K562 (cell line): ENCODE data around the gene RGS3. TPM values are rescaled to one million over a fixed set of nuclear protein-coding genes. Genes with fewer than 3 reads are reported as not detected.

Experiments
- ATAC-seq: fragments of 200-7000 bp; cut with Tn5 transposase; 3 replicates; pipeline ENCODE4 v1.9.1; 2020; ENCODE audit warnings: moderate library complexity
- BruUV-seq: library from RNA; stranded (reverse); fragments of 400-500 nt; replicated peaks from 2 replicates; lab custom pipeline; 2021; lab: Mats Ljungman, UMichigan
- CTCF ChIA-PET: fragments of 300-600 bp; formaldehyde crosslinking; extraction: SDS; loops from one replicate; lab custom pipeline; 2021; ENCODE audit warnings: low intra/inter-chr PET ratio; lab: Yijun Ruan, JAX
- POLR2A ChIA-PET: fragments of 300-600, 350-650 bp; sonication (Branson Sonifier 250); formaldehyde crosslinking; extraction: SDS; loops from one replicate; lab custom pipeline; 2021; ENCODE audit warnings: antibody characterized with exemption, inconsistent platforms; lab: Yijun Ruan, JAX
- DNase-seq, 4 experiments: peaks; one replicate each; pipeline versions ENCODE4 v3.0.0 to v3.0.0-alpha.2; 2011 to 2018; ENCODE audit warnings: low spot score in 3 of 4, mixed read lengths in 3 of 4; ENCODE audit errors: extremely low read depth in 1 of 4
- FAIRE-seq: peaks from 2 replicates; lab custom pipeline; 2011; peaks lifted over from hg19 to GRCh38; lab: Jason Lieb, UNC
- H2AFZ ChIP-seq: 2 replicates; pipeline ENCODE4 v1.6.0; 2011; ENCODE audit warnings: low read depth, low read length, control low read depth, inconsistent platforms
- H3K27ac ChIP-seq: fragments of 200-600 bp; 3 replicates; pipeline ENCODE4 v1.8.0; 2011; ENCODE audit warnings: low read depth, mild to moderate bottlenecking, control low read depth, inconsistent platforms, low read length, moderate library complexity, mixed read lengths; ENCODE audit errors: extremely low read depth
- H3K27me3 ChIP-seq, 2 experiments: fragments of 300-600 bp in 1 of 2; 2 replicates in 1 of 2; 3 replicates in 1 of 2; pipeline versions ENCODE4 v1.6.0 to v1.8.0; 2011; ENCODE audit warnings: inconsistent platforms in 2 of 2, low read length in 2 of 2, mild to moderate bottlenecking in 1 of 2, mixed read lengths in 1 of 2, moderate library complexity in 1 of 2; ENCODE audit not compliant: control insufficient read depth in 2 of 2, insufficient read depth in 2 of 2
- H3K36me3 ChIP-seq: fragments of 300-600 bp; 3 replicates; pipeline ENCODE4 v1.8.0; 2011; ENCODE audit warnings: mild to moderate bottlenecking, low read length, inconsistent platforms; ENCODE audit not compliant: control insufficient read depth, insufficient read depth
- H3K4me1 ChIP-seq, 2 experiments: fragments of 200-600 bp in 1 of 2; replicated peaks in 1 of 2; 2 replicates in 1 of 2; 3 replicates in 1 of 2; pipeline versions ENCODE4 v1.5.1 to v1.8.0; 2011; ENCODE audit warnings: inconsistent platforms in 2 of 2, low read length in 2 of 2, mild to moderate bottlenecking in 1 of 2, mixed read lengths in 1 of 2, moderate library complexity in 1 of 2; ENCODE audit not compliant: control insufficient read depth in 2 of 2, insufficient read depth in 2 of 2
- H3K4me2 ChIP-seq: 2 replicates; pipeline ENCODE4 v1.6.1; 2011; ENCODE audit warnings: low read length, control low read depth, inconsistent platforms, mixed read lengths; ENCODE audit not compliant: insufficient read depth
- H3K4me3 ChIP-seq: fragments of 200-600 bp; sonication (generic), shearing (Covaris generic); 2 replicates; pipeline ENCODE4 v1.5.1; 2016; ENCODE audit warnings: control low read depth, inconsistent platforms
- H3K79me2 ChIP-seq: fragments of 200-600 bp; 3 replicates; pipeline ENCODE4 v1.8.0; 2011; ENCODE audit warnings: low read length, inconsistent platforms; ENCODE audit not compliant: control insufficient read depth, insufficient read depth
- H3K9ac ChIP-seq, 2 experiments: 2 replicates each; pipeline versions ENCODE4 v1.6.0 to v1.6.1; 2011; ENCODE audit warnings: low read depth in 2 of 2, low read length in 2 of 2, control low read depth in 1 of 2, inconsistent platforms in 1 of 2, mild to moderate bottlenecking in 1 of 2, mixed read lengths in 1 of 2; ENCODE audit not compliant: insufficient read depth in 1 of 2
- H3K9me1 ChIP-seq: one replicate; pipeline ENCODE4 v1.6.0; 2011; ENCODE audit warnings: inconsistent platforms, mild to moderate bottlenecking, low read length, moderate library complexity; ENCODE audit not compliant: control insufficient read depth, insufficient read depth
- H3K9me3 ChIP-seq: replicated peaks from 2 replicates; pipeline ENCODE4 v1.5.1; 2011; ENCODE audit warnings: low read depth, low read length, inconsistent platforms; ENCODE audit not compliant: control insufficient read depth, insufficient read depth
- H4K20me1 ChIP-seq: replicated peaks from 2 replicates; pipeline ENCODE4 v1.6.1; 2011; ENCODE audit warnings: low read length, inconsistent platforms, mixed read lengths; ENCODE audit not compliant: control insufficient read depth, insufficient read depth
- HEY1 ChIP-seq: fragments of 250-450 bp; sonication (Bioruptor Pico); IDR thresholded peaks from 2 replicates; pipeline ENCODE4 v1.5.0; 2020; ENCODE audit warnings: mild to moderate bottlenecking, moderate library complexity, borderline replicate concordance
- PREB ChIP-seq: sonication (generic); formaldehyde crosslinking; IDR thresholded peaks from 2 replicates; pipeline ENCODE4 v1.8.1; 2023; ENCODE audit warnings: mild to moderate bottlenecking, missing genetic modification reagents
- SAFB2 ChIP-seq: fragments of 200-400 bp; formaldehyde crosslinking; IDR thresholded peaks from 2 replicates; pipeline ENCODE4 v1.6.1; 2018; ENCODE audit warnings: borderline replicate concordance, low read length, low read depth, moderate library complexity; ENCODE audit not compliant: severe bottlenecking
- U2AF2 ChIP-seq: fragments of 200-400 bp; formaldehyde crosslinking; optimal IDR thresholded peaks from 2 replicates; pipeline ENCODE3; 2017; ENCODE audit warnings: low read depth, mild to moderate bottlenecking, low read length
- ZNF507 ChIP-seq: conservative IDR thresholded peaks from 2 replicates; pipeline ENCODE4 v1.6.1; 2017; ENCODE audit warnings: missing genetic modification characterization, missing compliant biosample characterization
- WGBS: fragments of 100-300 bp; shearing (Covaris generic); methylation state at CpG from one replicate; pipeline ENCODE4 v1.1.6; 2016; ENCODE audit warnings: low coverage, mixed read lengths; ENCODE audit not compliant: insufficient coverage; ENCODE audit errors: missing lambda C conversion rate; 5-methylcytosine and 5-hydroxymethylcytosine counted together
- in situ Hi-C: fragments of 300-500 bp; cut with MboI; formaldehyde crosslinking; loops from 4 replicates; pipeline ENCODE4 v1.15.0; 2018; ENCODE audit warnings: inconsistent platforms, mixed read lengths
- intact Hi-C: fragments of 100-400 bp; cut with micrococcal nuclease; formaldehyde crosslinking; loops from 2 replicates; pipeline ENCODE4 v1.14.2; 2022
- polyA plus RNA-seq, 8 experiments: library from polyadenylated mRNA; depleted of rRNA in 4 of 8; stranded (reverse) in 5 of 8; unstranded in 3 of 8; fragments of >200 nt; fragmentation: Nextera tagmentation in 2 of 8; fragmentation: Illumina TruSeq in 1 of 8; extraction: Ambion mirVana in 2 of 8; extraction: Trizol in 1 of 8; gene quantifications; 2 replicates each; pipeline versions ENCODE4 v1.2.1 to v1.2.3, GENCODE V29; 2011 to 2014; ENCODE audit warnings: inconsistent platforms in 1 of 8, missing spikeins in 1 of 8
- total RNA-seq, 7 experiments: library from RNA; depleted of rRNA in 6 of 7; stranded (reverse); fragments of >200 nt in 6 of 7; fragmentation: Illumina TruSeq in 2 of 7; extraction: Trizol in 2 of 7; gene quantifications; 2 replicates each; pipeline versions ENCODE4 v1.2.1 to v1.2.3, GENCODE V29; 2011 to 2021; ENCODE audit warnings: low replicate concordance in 1 of 7

RGS3 gene
- total and polyA plus RNA-seq, 9 of the 15 experiments (the other 6 are each of a cell fraction or from before 2014, with no cell fraction given), result 0.08 to 2.9 (median 0.95) TPM

GRCh38 chr9:113621980-113622379 is 158.5 kb downstream of the RGS3 start:
- H4K20me1 ChIP-seq, result no peaks in the 10 kb centered on the region; the same call in 1 of the 2 replicates
- H3K4me3 ChIP-seq, result no peak overlapping the region
- no peak for DNase-seq
- H3K9me1 ChIP-seq, result no peaks in the 10 kb centered on the region
- H3K9ac ChIP-seq, result no peak overlapping the region
- BruUV-seq, result no TSS peak
- no peaks in the 10 kb centered on the region; a peak in 2 of 5 replicates for H3K4me1 ChIP-seq
- WGBS, result 3% methylated on average over 2 of the region's 2 CpGs
- no peaks in the 10 kb centered on the region for H3K9me3 ChIP-seq
- H2AFZ ChIP-seq, result no peak overlapping the region
- no peaks in the 10 kb centered on the region for H3K79me2 ChIP-seq
- H3K4me2 ChIP-seq, result no peak overlapping the region
- H3K27ac ChIP-seq, result no peak overlapping the region
- ATAC-seq, result no peak
- no peak for FAIRE-seq
- intact Hi-C loops, result no loop called here
- POLR2A ChIA-PET, result no interaction called here
- CTCF ChIA-PET, result no interaction called here
- in situ Hi-C loops, result no loop called here
- TF ChIP-seq HEY1 (CRISPR knock-in tag), result no peak
- TF ChIP-seq PREB, result no peak
- TF ChIP-seq U2AF2, result no peak
- no peak for TF ChIP-seq SAFB2
- TF ChIP-seq ZNF507, result peak; percentile 90
- no peaks in the 10 kb centered on the region for H3K36me3 ChIP-seq
- peaks cover 49 to 68% of the 10 kb centered on the region in 2 experiments for H3K27me3 ChIP-seq
